Activated CD8-positive, alpha-beta T cell treated with anti-CD3 and anti-CD28 coated beads for 36 hours (primary cell): Measurements from ENCODE around the gene GSTT4. TPM values are rescaled to one million over a fixed set of nuclear protein-coding genes. Genes with fewer than 3 reads are reported as not detected.
"Not testable (repeated sequence)": the region's sequence is repeated elsewhere in the genome, so short reads cannot be mapped to it uniquely, and the experiment has no call there.

Experiments used
- ATAC-seq: fragments of 200-7000 bp; cut with Tn5 transposase; one replicate; pipeline ENCODE4 v1.10.0; 2021; ENCODE audit warnings: mild to moderate bottlenecking, moderate library complexity
- CTCF ChIA-PET: fragments of 350-600 bp; sonication (Branson Sonifier 250); formaldehyde crosslinking; loops from one replicate; lab custom pipeline; 2021; ENCODE audit warnings: antibody characterized with exemption; lab: Charles Lee
- POLR2A ChIA-PET: fragments of 350-600 bp; sonication (Branson Sonifier 250); formaldehyde crosslinking; loops from one replicate; lab custom pipeline; 2021; ENCODE audit warnings: antibody characterized with exemption; lab: Charles Lee
- DNase-seq: peaks from one replicate; pipeline ENCODE4 v3.0.0-alpha.2; 2020
- H3K27ac Mint-ChIP-seq: one replicate; pipeline ENCODE4 v1.8.0; 2021; ENCODE audit warnings: mild to moderate bottlenecking, mixed read lengths
- H3K27me3 Mint-ChIP-seq: one replicate; pipeline ENCODE4 v1.8.0; 2021; ENCODE audit warnings: mixed read lengths
- H3K36me3 Mint-ChIP-seq: one replicate; pipeline ENCODE4 v1.8.0; 2021; ENCODE audit warnings: low read depth, mixed read lengths
- H3K4me1 Mint-ChIP-seq: one replicate; pipeline ENCODE4 v1.8.0; 2021; ENCODE audit warnings: low read depth, mixed read lengths
- H3K4me3 Mint-ChIP-seq: one replicate; pipeline ENCODE4 v1.8.0; 2021; ENCODE audit warnings: mild to moderate bottlenecking, moderate library complexity, mixed read lengths
- H3K9me3 Mint-ChIP-seq: one replicate; pipeline ENCODE4 v1.8.0; 2021; ENCODE audit warnings: mixed read lengths
- CTCF ChIP-seq: fragments of 200-600 bp; IDR thresholded peaks from one replicate; pipeline ENCODE4 v1.8.0; 2022; ENCODE audit warnings: antibody characterized with exemption, mild to moderate bottlenecking
- intact Hi-C: fragments of 100-400 bp; cut with micrococcal nuclease; formaldehyde crosslinking; loops from one replicate; pipeline ENCODE4 v1.10.0; 2022
- total RNA-seq, 2 experiments: library from RNA; stranded (reverse); gene quantifications; one replicate each; pipeline ENCODE4 v1.2.3, GENCODE V29; 2021

GSTT4 gene
- total RNA-seq, 2 experiments from 2014 or later: not detected

- CTCF ChIA-PET: no interaction called here
- intact Hi-C loops: no loop called here
- no peaks in the 10 kb centered on the region for H3K4me1 Mint-ChIP-seq
Observed at GRCh38 chr22:24049978-24050377, 44.7 kb upstream of the GSTT4 start.

GRCh38 chr22:24049211-24049610 is 44.0 kb upstream of the GSTT4 start:
- no peak for TF ChIP-seq CTCF
- ChIA-PET POLR2A (no interaction called here), CTCF (no interaction called here)
- intact Hi-C loops: no loop called here
- peaks cover under 1% of the 10 kb centered on the region for H3K4me1 Mint-ChIP-seq
- H3K27me3 Mint-ChIP-seq: no peaks in the 10 kb centered on the region
- no peak overlapping the region for H3K4me3 Mint-ChIP-seq
- H3K36me3 Mint-ChIP-seq: peaks cover 40% of the 10 kb centered on the region
- ATAC-seq (no peak), DNase-seq (no peak)
- no peaks in the 10 kb centered on the region for H3K9me3 Mint-ChIP-seq
- H3K27ac Mint-ChIP-seq: no peak overlapping the region

More at GRCh38 chr22:24049978-24050377, 44.7 kb upstream of the GSTT4 start:
- Mint-ChIP-seq H3K36me3 (peaks cover 38% of the 10 kb centered on the region), H3K27ac (no peak overlapping the region), H3K27me3 (no peaks in the 10 kb centered on the region), H3K9me3 (no peaks in the 10 kb centered on the region), H3K4me3 (no peak overlapping the region)
- POLR2A ChIA-PET: no interaction called here
- DNase-seq (no peak), ATAC-seq (no peak)
- no peak for TF ChIP-seq CTCF

GRCh38 chr22:24046024-24046423 is 40.8 kb upstream of the GSTT4 start:
- no peak overlapping the region for H3K27ac Mint-ChIP-seq
- H3K9me3 Mint-ChIP-seq: no peaks in the 10 kb centered on the region
- H3K4me3 Mint-ChIP-seq: no peak overlapping the region
- ATAC-seq (peak; percentile 24), DNase-seq (no peak)
- H3K4me1 Mint-ChIP-seq: peaks cover 5% of the 10 kb centered on the region
- no peaks in the 10 kb centered on the region for H3K27me3 Mint-ChIP-seq
- CTCF ChIA-PET: no interaction called here
- POLR2A ChIA-PET: no interaction called here
- intact Hi-C loops: no loop called here
- no peak for TF ChIP-seq CTCF
- H3K36me3 Mint-ChIP-seq: peaks cover 47% of the 10 kb centered on the region

GRCh38 chr22:24043958-24044357 is 38.7 kb upstream of the GSTT4 start:
- Mint-ChIP-seq H3K27ac (no peak overlapping the region), H3K4me1 (peaks cover 19% of the 10 kb centered on the region), H3K9me3 (no peaks in the 10 kb centered on the region), H3K27me3 (no peaks in the 10 kb centered on the region), H3K36me3 (peaks cover 51% of the 10 kb centered on the region), H3K4me3 (no peak overlapping the region)
- intact Hi-C loops: no loop called here
- POLR2A ChIA-PET: no interaction called here
- ATAC-seq (no peak), DNase-seq (no peak)
- CTCF ChIA-PET: no interaction called here
- no peak for TF ChIP-seq CTCF

- intact Hi-C loops, ATAC-seq, DNase-seq, CTCF ChIA-PET, H3K27me3 Mint-ChIP-seq, POLR2A ChIA-PET, H3K9me3 Mint-ChIP-seq, H3K27ac Mint-ChIP-seq, H3K4me3 Mint-ChIP-seq: not testable (repeated sequence)
- Mint-ChIP-seq H3K36me3 (peaks cover 55% of the 10 kb centered on the region), H3K4me1 (peaks cover 24% of the 10 kb centered on the region)
Observed at GRCh38 chr22:24043465-24043864, 38.2 kb upstream of the GSTT4 start.

GRCh38 chr22:24040946-24041345 is 35.7 kb upstream of the GSTT4 start:
- Mint-ChIP-seq H3K27ac (no peak overlapping the region), H3K27me3 (no peaks in the 10 kb centered on the region), H3K36me3 (peaks cover 68% of the 10 kb centered on the region), H3K9me3 (no peaks in the 10 kb centered on the region), H3K4me1 (peaks cover 45% of the 10 kb centered on the region), H3K4me3 (no peak overlapping the region)
- intact Hi-C loops: no loop called here
- no peak for TF ChIP-seq CTCF
- CTCF ChIA-PET: no interaction called here
- POLR2A ChIA-PET: no interaction called here
- ATAC-seq: no peak
- DNase-seq: no peak
